SK-N-SH (cell line): ENCODE data around the gene TBC1D30. TPM values are rescaled to one million over a fixed set of nuclear protein-coding genes. Genes with fewer than 3 reads are reported as not detected.

Experiments used
- CTCF ChIA-PET: fragments of 300-600, 350-600 bp; formaldehyde crosslinking; extraction: SDS; loops from one replicate; lab custom pipeline; 2021; lab: Yijun Ruan, JAX
- POLR2A ChIA-PET: fragments of 350-600 bp; sonication (Branson Sonifier 250); formaldehyde crosslinking; extraction: SDS; loops from one replicate; lab custom pipeline; 2020; ENCODE audit warnings: antibody characterized with exemption, inconsistent platforms; lab: Yijun Ruan, JAX
- DNase-seq: peaks from one replicate; pipeline ENCODE4 v3.0.0; 2012
- H2AFZ ChIP-seq: fragments of 200-600 bp; sonication (generic); 2 replicates; pipeline ENCODE4 v1.8.1; 2016; ENCODE audit warnings: antibody characterized with exemption, mild to moderate bottlenecking, low read depth
- H3F3A ChIP-seq: fragments of 200-600 bp; sonication (generic); replicated peaks from 2 replicates; pipeline ENCODE3; 2016; ENCODE audit warnings: antibody characterized with exemption, mild to moderate bottlenecking; ENCODE audit not compliant: insufficient read depth
- H3K27ac ChIP-seq, 2 experiments: fragments of 200-500 bp in 1 of 2; fragments of 200-600 bp in 1 of 2; sonication (Bioruptor generic) in 1 of 2; sonication (generic), shearing (Covaris generic) in 1 of 2; 2 replicates each; pipeline versions ENCODE4 v1.5.1 to v1.6.1; 2014 to 2016; ENCODE audit warnings: low read depth in 2 of 2, inconsistent platforms in 1 of 2, low read length in 1 of 2, mild to moderate bottlenecking in 1 of 2, mixed read lengths in 1 of 2
- H3K27me3 ChIP-seq: fragments of 200-600 bp; sonication (generic), shearing (Covaris generic); 2 replicates; pipeline ENCODE4 v1.6.1; 2016; ENCODE audit warnings: mixed run types; ENCODE audit not compliant: insufficient read depth
- H3K36me3 ChIP-seq, 2 experiments: fragments of 200-500 bp in 1 of 2; fragments of 200-600 bp in 1 of 2; sonication (Bioruptor generic) in 1 of 2; sonication (generic) in 1 of 2; replicated peaks in 1 of 2; 2 replicates each; pipeline versions ENCODE3 to v1.5.1; 2014 to 2016; ENCODE audit warnings: low read length in 1 of 2, mild to moderate bottlenecking in 1 of 2; ENCODE audit not compliant: insufficient read depth in 2 of 2, control insufficient read depth in 1 of 2
- H3K4me1 ChIP-seq, 2 experiments: fragments of 200-500 bp in 1 of 2; fragments of 200-600 bp in 1 of 2; sonication (Bioruptor generic) in 1 of 2; sonication (generic), shearing (Covaris generic) in 1 of 2; 2 replicates each; pipeline versions ENCODE4 v1.5.1 to v1.6.1; 2014 to 2016; ENCODE audit warnings: low read depth in 1 of 2, low read length in 1 of 2, mixed run types in 1 of 2; ENCODE audit not compliant: insufficient read depth in 2 of 2, control insufficient read depth in 1 of 2
- H3K4me2 ChIP-seq: fragments of 200-600 bp; sonication (generic), shearing (Covaris generic); 2 replicates; pipeline ENCODE4 v1.6.1; 2017; ENCODE audit warnings: mixed run types
- H3K4me3 ChIP-seq, 2 experiments: fragments of 200-500 bp in 1 of 2; fragments of 200-600 bp in 1 of 2; sonication (Bioruptor generic) in 1 of 2; sonication (generic), shearing (Covaris generic) in 1 of 2; 2 replicates each; pipeline versions ENCODE4 v1.5.1 to v1.8.1; 2014 to 2016; ENCODE audit warnings: low read depth in 2 of 2, inconsistent platforms in 1 of 2, low read length in 1 of 2, mild to moderate bottlenecking in 1 of 2, mixed read lengths in 1 of 2, moderate library complexity in 1 of 2
- H3K79me2 ChIP-seq: fragments of 200-600 bp; sonication (generic); 2 replicates; pipeline ENCODE4 v1.8.1; 2017; ENCODE audit warnings: mild to moderate bottlenecking; ENCODE audit not compliant: insufficient read depth
- H3K9ac ChIP-seq: fragments of 200-600 bp; sonication (generic); 2 replicates; pipeline ENCODE4 v1.6.1; 2017; ENCODE audit warnings: mixed run types
- H3K9me2 ChIP-seq: fragments of 200-600 bp; sonication (generic); 2 replicates; pipeline ENCODE4 v1.6.1; 2017; ENCODE audit warnings: mixed run types
- H3K9me3 ChIP-seq: fragments of 200-600 bp; sonication (generic); 2 replicates; pipeline ENCODE4 v1.6.1; 2017; ENCODE audit warnings: mixed run types, mild to moderate bottlenecking, moderate library complexity
- H4K20me1 ChIP-seq: fragments of 200-600 bp; sonication (generic); 2 replicates; pipeline ENCODE4 v1.6.1; 2017; ENCODE audit warnings: mild to moderate bottlenecking, mixed run types; ENCODE audit not compliant: insufficient read depth
- CHD2 ChIP-seq: fragments of 150-350 bp; IDR thresholded peaks from 2 replicates; pipeline ENCODE4 v1.6.1; 2018; ENCODE audit warnings: low read length; ENCODE audit not compliant: partially characterized antibody
- ELF1 ChIP-seq: IDR thresholded peaks from 2 replicates; pipeline ENCODE4 v1.4.0; 2012
- EZH2phosphoT487 ChIP-seq: fragments of 200-600 bp; sonication (generic); IDR thresholded peaks from 2 replicates; pipeline ENCODE4 v1.6.1; 2017; ENCODE audit warnings: low read depth, mixed run types, mild to moderate bottlenecking, antibody characterized with exemption, moderate library complexity, borderline replicate concordance
- FOXJ3 ChIP-seq: sonication (generic); formaldehyde crosslinking; IDR thresholded peaks from 2 replicates; pipeline ENCODE4 v1.5.1; 2020; ENCODE audit warnings: mild to moderate bottlenecking, missing genetic modification reagents
- JUND ChIP-seq: IDR thresholded peaks from 2 replicates; pipeline ENCODE4 v1.4.0; 2012
- MEF2A ChIP-seq: IDR thresholded peaks from 2 replicates; pipeline ENCODE4 v1.4.0; 2012; ENCODE audit warnings: low read depth, borderline replicate concordance
- MXI1 ChIP-seq: IDR thresholded peaks from 2 replicates; pipeline ENCODE4 v1.6.1; 2012; ENCODE audit warnings: mild to moderate bottlenecking, low read depth, low read length, improper control_type of control experiment
- RCOR1 ChIP-seq: fragments of 150-350 bp; IDR thresholded peaks from 2 replicates; pipeline ENCODE4 v1.6.1; 2017; ENCODE audit warnings: antibody characterized with exemption, low read length
- RFX5 ChIP-seq: IDR thresholded peaks from 2 replicates; pipeline ENCODE4 v1.6.1; 2012; ENCODE audit warnings: mild to moderate bottlenecking, improper control_type of control experiment, low read length
- WGBS: methylation state at CpG from one replicate; pipeline ENCODE4 v1.1.6; 2017; ENCODE audit warnings: low lambda C conversion rate; 5-methylcytosine and 5-hydroxymethylcytosine counted together
- polyA plus RNA-seq, 3 experiments: library from polyadenylated mRNA; depleted of rRNA; stranded (reverse); fragments of >200 nt; gene quantifications; 2 replicates each; pipeline ENCODE4 v1.2.3, GENCODE V29; 2012
- TF ChIP-seq, protein P1 (sequence below): fragments of 150-350 bp; IDR thresholded peaks from 2 replicates; pipeline ENCODE4 v1.6.1; 2017; ENCODE audit warnings: antibody characterized with exemption, low read length, low read depth, borderline replicate concordance
- TF ChIP-seq, protein P2 (sequence below): IDR thresholded peaks from 2 replicates; pipeline ENCODE4 v1.6.1; 2012; ENCODE audit warnings: mild to moderate bottlenecking, low read depth, low read length, moderate library complexity
- TF ChIP-seq, protein P3 (sequence below): IDR thresholded peaks from 2 replicates; pipeline ENCODE4 v1.4.0; 2012; ENCODE audit warnings: low read depth, borderline replicate concordance
- TF ChIP-seq, protein P4 (sequence below): IDR thresholded peaks from 2 replicates; pipeline ENCODE4; 2012

The TBC1D30 gene
- polyA plus RNA-seq, 1 of the 3 experiments (the other 2 are of a cell fraction), result 0.23 TPM

DNA sequence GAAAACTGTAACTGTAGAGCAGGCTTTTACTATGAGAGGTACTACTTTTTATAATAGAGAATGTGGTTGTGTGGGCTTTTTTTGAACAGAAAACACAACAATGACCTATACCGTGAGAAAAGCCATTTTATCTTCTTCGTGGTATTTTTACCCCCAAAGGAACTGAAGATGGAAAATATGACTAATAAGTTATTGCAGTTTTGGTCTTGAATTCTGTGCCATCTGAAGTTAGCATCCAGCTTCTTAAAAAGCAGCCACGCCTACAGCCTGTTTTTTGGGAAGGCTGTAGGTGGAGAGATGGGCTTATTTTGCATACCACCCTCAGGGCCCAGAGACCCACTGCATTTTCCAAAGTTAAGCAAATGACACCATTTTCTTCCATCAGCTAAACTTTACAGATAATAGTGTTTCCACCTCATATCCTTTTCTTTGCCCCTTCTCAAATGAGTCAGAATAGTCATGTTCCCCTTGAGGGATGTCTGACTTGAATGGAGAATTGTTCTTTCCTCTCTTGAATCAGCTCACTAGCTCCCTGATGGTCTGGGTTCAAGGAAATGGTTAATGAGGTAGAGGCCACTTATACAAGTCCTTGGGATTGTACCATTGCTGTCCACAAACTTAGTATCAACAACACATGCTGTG is 53.0 kb downstream of the TBC1D30 start:
- ChIA-PET CTCF (interaction anchor here (1.6 kb wide), 1 partner anchor 245 kb away, joined by 4 read pairs; no protein-coding TSS in a partner anchor), POLR2A (no interaction called here)
- Histone ChIP-seq H3K27me3 (peaks cover 17% of the 10 kb centered on the region; the same call in 1 of the 2 replicates), H3K4me1 (no peaks in the 10 kb centered on the region), H3F3A (no peaks in the 10 kb centered on the region), H3K4me3 (no peak overlapping the region), H3K9me2 (no peaks in the 10 kb centered on the region), H3K4me2 (no peak overlapping the region), H3K9ac (no peak overlapping the region), H3K9me3 (no peaks in the 10 kb centered on the region), H3K27ac (no peak overlapping the region), H2AFZ (no peak overlapping the region), H3K36me3 (no peaks in the 10 kb centered on the region), H3K79me2 (no peaks in the 10 kb centered on the region), H4K20me1 (no peaks in the 10 kb centered on the region)
- no peak for DNase-seq
- no peak for TF ChIP-seq FOXJ3 (CRISPR knock-in tag)
- no peak for TF ChIP-seq EZH2phosphoT487
- TF ChIP-seq RCOR1, result no peak
- no peak for TF ChIP-seq RFX5
- no peak for TF ChIP-seq CHD2
- TF ChIP-seq ELF1, result no peak
- TF ChIP-seq, protein P1, sequence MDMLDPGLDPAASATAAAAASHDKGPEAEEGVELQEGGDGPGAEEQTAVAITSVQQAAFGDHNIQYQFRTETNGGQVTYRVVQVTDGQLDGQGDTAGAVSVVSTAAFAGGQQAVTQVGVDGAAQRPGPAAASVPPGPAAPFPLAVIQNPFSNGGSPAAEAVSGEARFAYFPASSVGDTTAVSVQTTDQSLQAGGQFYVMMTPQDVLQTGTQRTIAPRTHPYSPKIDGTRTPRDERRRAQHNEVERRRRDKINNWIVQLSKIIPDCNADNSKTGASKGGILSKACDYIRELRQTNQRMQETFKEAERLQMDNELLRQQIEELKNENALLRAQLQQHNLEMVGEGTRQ, result no peak
- TF ChIP-seq, protein P2, sequence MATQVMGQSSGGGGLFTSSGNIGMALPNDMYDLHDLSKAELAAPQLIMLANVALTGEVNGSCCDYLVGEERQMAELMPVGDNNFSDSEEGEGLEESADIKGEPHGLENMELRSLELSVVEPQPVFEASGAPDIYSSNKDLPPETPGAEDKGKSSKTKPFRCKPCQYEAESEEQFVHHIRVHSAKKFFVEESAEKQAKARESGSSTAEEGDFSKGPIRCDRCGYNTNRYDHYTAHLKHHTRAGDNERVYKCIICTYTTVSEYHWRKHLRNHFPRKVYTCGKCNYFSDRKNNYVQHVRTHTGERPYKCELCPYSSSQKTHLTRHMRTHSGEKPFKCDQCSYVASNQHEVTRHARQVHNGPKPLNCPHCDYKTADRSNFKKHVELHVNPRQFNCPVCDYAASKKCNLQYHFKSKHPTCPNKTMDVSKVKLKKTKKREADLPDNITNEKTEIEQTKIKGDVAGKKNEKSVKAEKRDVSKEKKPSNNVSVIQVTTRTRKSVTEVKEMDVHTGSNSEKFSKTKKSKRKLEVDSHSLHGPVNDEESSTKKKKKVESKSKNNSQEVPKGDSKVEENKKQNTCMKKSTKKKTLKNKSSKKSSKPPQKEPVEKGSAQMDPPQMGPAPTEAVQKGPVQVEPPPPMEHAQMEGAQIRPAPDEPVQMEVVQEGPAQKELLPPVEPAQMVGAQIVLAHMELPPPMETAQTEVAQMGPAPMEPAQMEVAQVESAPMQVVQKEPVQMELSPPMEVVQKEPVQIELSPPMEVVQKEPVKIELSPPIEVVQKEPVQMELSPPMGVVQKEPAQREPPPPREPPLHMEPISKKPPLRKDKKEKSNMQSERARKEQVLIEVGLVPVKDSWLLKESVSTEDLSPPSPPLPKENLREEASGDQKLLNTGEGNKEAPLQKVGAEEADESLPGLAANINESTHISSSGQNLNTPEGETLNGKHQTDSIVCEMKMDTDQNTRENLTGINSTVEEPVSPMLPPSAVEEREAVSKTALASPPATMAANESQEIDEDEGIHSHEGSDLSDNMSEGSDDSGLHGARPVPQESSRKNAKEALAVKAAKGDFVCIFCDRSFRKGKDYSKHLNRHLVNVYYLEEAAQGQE, result no peak
- TF ChIP-seq MEF2A, result no peak
- TF ChIP-seq JUND, result no peak
- no peak for TF ChIP-seq MXI1
- TF ChIP-seq, protein P3, sequence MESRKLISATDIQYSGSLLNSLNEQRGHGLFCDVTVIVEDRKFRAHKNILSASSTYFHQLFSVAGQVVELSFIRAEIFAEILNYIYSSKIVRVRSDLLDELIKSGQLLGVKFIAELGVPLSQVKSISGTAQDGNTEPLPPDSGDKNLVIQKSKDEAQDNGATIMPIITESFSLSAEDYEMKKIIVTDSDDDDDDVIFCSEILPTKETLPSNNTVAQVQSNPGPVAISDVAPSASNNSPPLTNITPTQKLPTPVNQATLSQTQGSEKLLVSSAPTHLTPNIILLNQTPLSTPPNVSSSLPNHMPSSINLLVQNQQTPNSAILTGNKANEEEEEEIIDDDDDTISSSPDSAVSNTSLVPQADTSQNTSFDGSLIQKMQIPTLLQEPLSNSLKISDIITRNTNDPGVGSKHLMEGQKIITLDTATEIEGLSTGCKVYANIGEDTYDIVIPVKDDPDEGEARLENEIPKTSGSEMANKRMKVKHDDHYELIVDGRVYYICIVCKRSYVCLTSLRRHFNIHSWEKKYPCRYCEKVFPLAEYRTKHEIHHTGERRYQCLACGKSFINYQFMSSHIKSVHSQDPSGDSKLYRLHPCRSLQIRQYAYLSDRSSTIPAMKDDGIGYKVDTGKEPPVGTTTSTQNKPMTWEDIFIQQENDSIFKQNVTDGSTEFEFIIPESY, result no peak
- TF ChIP-seq, protein P4, sequence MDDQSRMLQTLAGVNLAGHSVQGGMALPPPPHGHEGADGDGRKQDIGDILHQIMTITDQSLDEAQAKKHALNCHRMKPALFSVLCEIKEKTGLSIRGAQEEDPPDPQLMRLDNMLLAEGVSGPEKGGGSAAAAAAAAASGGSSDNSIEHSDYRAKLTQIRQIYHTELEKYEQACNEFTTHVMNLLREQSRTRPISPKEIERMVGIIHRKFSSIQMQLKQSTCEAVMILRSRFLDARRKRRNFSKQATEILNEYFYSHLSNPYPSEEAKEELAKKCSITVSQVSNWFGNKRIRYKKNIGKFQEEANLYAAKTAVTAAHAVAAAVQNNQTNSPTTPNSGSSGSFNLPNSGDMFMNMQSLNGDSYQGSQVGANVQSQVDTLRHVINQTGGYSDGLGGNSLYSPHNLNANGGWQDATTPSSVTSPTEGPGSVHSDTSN, result no peak
- 31% methylated on average over 3 of the region's 3 CpGs for WGBS
